GM21717 (cell line): ENCODE data around the gene CFAP52.
"Not testable (repeated sequence)": the region's sequence is repeated elsewhere in the genome, so short reads cannot be mapped to it uniquely, and the experiment has no call there.

ENCODE experiments used
- ATAC-seq: cut with Tn5 transposase; IDR thresholded peaks from one replicate; pipeline ENCODE4 v1.9.1; 2021; ENCODE audit warnings: mild to moderate bottlenecking, moderate library complexity; ENCODE audit not compliant: unreplicated experiment

CFAP52 gene

GRCh38 chr17:9568957-9569588 is 7.4 kb upstream of the CFAP52 start:
- no peak for ATAC-seq

DNA sequence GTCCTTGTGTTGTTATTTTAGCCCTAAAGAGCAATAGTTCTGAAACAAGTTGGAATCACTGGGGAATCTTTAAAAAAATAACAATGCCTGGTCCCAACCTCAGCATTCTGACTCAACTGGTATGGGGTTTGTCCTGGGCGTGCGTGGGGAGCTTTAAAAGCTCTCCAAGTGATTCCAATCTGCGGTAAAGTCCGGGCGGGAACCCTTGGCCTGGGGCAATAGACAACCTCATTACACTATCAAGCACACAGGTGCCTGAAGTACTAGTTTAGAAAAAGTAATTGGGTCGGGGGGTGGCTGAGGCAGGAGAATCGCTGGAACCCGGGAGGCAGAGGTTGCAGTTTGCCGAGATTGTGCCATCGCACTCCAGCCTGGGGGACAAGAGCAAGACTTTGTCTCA is 5.2 kb upstream of the CFAP52 start:
- ATAC-seq = no peak

DNA sequence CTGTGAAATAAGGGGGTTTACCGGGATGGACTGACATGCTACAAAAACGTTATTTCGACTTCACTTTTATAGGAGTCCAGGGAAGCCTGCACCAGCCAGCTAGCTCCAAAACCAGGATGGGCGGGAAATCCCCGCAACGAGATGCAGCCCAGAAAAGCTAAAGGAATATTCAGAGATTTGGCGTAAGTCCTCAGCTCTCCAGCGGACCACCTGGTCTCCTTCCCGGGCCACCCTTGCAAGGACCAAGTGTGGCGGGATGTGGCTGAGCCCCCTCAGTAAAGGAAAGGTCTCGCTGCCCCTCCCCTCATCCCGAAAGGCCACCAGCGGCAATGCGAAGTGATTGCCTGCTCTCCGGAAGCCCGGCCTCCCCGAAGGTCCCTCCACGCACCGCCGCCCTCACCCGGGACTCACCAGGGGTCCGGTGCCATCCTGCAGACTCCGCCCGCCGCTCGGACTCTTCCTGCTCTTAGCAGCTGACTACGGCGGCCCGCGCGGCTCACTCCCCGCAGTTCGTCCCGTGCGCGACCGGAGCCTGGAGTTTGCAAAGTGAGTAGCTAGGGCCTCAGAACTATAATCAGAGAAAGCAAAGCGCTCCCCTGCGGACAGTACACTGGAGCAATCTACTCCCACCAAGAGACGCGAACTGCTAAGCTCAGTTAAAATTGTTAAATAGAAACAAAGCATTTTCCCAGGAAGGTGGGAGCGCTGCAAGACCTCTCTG is 901 bp upstream of the CFAP52 start, which contains the start of gene STX8:
TSS of gene STX8 (minus strand) at position 440 of the 721 bp plus-strand sequence. CDS start at position 428, 12 bp downstream.
- ATAC-seq = peak; percentile 69

- no peak for ATAC-seq
Measured at GRCh38 chr17:9577373-9577709, 899 bp downstream of the CFAP52 start.

GRCh38 chr17:9587969-9588656 is 11.7 kb downstream of the CFAP52 start:
- ATAC-seq = no peak

GRCh38 chr17:9594065-9594464 is 17.6 kb downstream of the CFAP52 start:
- ATAC-seq = no peak

- not testable (repeated sequence) for ATAC-seq
Measured at GRCh38 chr17:9597638-9598037, 21.2 kb downstream of the CFAP52 start.

DNA sequence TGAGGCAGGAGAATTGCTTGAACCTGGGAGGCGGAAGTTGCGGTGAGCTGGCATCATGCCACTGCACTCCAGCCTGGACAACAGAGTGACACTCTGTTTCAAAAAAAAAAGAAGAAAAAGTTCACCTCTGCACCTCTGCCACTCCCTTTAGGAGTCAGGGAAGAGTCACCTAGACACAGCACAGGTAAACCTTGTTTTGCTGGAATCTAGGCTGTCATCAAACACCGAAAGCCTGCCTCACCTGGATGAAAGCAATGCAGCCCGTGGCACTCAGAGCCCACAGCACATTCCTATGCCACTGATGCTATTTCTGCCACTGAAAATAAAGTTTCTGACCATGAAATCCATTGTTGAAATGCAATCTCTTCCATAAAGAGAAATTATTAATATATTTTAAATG is 22.2 kb downstream of the CFAP52 start:
- ATAC-seq = no peak

DNA sequence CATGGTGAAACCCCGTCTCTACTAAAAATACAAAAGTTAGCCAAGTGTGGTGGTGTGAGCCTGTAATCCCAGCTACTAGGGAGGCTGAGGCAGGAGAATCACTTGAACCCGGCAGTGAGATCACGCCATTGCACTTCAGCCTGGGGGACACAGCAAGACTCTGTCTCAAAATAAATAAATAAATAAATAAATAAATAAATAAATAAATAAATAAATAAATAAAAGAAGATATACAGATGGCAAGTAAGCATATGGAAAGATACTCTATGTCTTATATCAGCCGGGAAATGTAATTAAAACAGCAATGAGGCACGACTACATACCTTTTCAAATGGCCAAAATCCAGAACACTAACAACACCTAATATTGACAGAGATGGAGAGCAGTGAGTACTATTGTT is 28.1 kb downstream of the CFAP52 start:
- not testable (repeated sequence) for ATAC-seq

DNA sequence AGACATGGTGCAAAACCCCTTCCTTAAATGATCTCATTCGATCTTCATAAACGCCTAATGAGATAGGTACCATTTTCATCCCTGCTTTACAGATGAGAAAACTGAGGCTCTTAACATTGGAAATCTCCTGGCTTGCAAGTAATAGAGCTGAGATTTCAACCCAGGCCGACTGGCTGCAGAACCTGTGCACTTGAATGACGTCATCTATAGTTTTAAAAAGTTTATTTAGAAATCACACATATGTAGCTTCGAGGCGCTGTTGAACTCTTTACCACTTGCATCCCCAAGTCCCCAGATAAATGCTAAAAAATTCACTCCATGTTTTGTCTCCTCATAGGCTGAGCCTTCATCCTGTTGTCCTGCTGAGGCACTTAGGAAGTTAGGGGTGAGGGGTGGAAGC is 30.0 kb downstream of the CFAP52 start:
- no peak for ATAC-seq

- not testable (repeated sequence) for ATAC-seq
Measured at GRCh38 chr17:9607058-9607457, 30.6 kb downstream of the CFAP52 start.

- no peak for ATAC-seq
Measured at GRCh38 chr17:9611557-9611956, 35.1 kb downstream of the CFAP52 start.

- ATAC-seq = no peak
Measured at GRCh38 chr17:9612006-9612405, 35.6 kb downstream of the CFAP52 start.

DNA sequence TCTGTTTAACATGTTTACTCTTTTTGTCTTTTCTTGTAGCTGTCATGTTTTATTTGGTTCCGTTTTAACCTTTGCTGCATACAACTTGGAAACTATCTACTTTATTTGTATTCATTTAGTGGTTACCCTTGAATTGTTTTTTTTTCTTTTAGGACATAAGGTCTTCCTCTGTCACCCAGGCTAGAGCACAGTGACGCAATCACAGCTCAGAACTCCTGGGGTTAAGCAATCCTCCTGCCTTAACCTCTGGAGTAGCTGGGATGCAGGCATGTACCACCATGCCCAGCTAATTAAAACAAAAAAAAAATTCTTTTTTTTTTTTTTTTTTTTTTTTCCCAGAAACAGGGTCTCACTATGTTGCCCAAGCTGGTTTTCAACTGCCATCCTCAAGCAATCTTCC is 39.0 kb downstream of the CFAP52 start:
- no peak for ATAC-seq

DNA sequence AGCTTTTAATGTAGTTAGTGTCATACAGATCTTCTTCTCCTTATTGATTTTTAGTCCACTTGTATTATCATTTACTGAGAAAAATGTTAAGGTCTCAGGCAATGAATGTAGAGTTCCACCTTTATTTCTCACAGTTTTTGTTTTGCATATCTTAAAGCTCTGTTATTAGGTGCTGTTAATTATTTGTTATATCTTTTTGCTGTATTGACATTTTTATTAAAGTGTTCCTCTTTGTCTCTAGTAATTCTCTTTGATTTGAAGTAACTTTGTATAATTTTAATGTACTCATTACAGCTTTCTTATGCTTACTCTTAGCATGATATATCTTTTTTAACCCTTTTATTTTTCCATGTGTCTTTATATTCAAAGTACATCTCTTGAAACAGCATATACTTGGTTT is 46.5 kb downstream of the CFAP52 start:
- ATAC-seq = no peak

- ATAC-seq = no peak
Measured at GRCh38 chr17:9628509-9628908, 52.1 kb downstream of the CFAP52 start.

- no peak for ATAC-seq
Measured at GRCh38 chr17:9632741-9633140, 56.3 kb downstream of the CFAP52 start.

- ATAC-seq = no peak
Measured at GRCh38 chr17:9635340-9635739, 58.9 kb downstream of the CFAP52 start.

GRCh38 chr17:9636501-9636900 is 60.1 kb downstream of the CFAP52 start:
- ATAC-seq = no peak

GRCh38 chr17:9640388-9640787 is 63.9 kb downstream of the CFAP52 start:
- ATAC-seq = not testable (repeated sequence)

GRCh38 chr17:9643611-9644010 is 67.2 kb downstream of the CFAP52 start:
- ATAC-seq = no peak
